Stimulated activated CD4-positive, alpha-beta T cell treated with anti-CD3 and anti-CD28 coated beads, Interleukin-4, amount 100 ng/mL, for 4 hours (primary cell): ENCODE data around the gene PEX6.
"Not testable (repeated sequence)": the region's sequence is repeated elsewhere in the genome, so short reads cannot be mapped to it uniquely, and the experiment has no call there.

Source experiments
- DNase-seq, 2 experiments: peaks; one replicate each; pipeline ENCODE4 v3.0.0-alpha.2; 2020

The PEX6 gene

GRCh38 chr6:42998205-42998604 is 19.2 kb upstream of the PEX6 start:
- DNase-seq = not testable (repeated sequence)

- DNase-seq = no peak
These were observed 17.5 kb upstream of the PEX6 start for GRCh38 chr6:42996513-42996912.

GRCh38 chr6:42993445-42993844 is 14.5 kb upstream of the PEX6 start:
- DNase-seq = no peak

GRCh38 chr6:42989923-42990322 is 10.9 kb upstream of the PEX6 start:
- DNase-seq = no peak

GRCh38 chr6:42988486-42989020 is 9.6 kb upstream of the PEX6 start:
- DNase-seq = no peak

GRCh38 chr6:42987533-42988451 is 8.8 kb upstream of the PEX6 start:
- DNase-seq = no peak

- no peak for DNase-seq
These were observed 6.0 kb upstream of the PEX6 start for GRCh38 chr6:42984924-42985475.

- peak; percentile 88 to 97 for DNase-seq
These were observed 5.3 kb upstream of the PEX6 start, which contains the start of gene PPP2R5D for GRCh38 chr6:42984001-42984923. TSS of gene PPP2R5D (plus strand) at chr6:42984570. CDS start at chr6:42984678, 108 bp downstream.

GRCh38 chr6:42981836-42982235 is 2.9 kb upstream of the PEX6 start:
- no peak for DNase-seq

- peak in 1 of 2 experiments; percentile 20 for DNase-seq
These were observed 669 bp upstream of the PEX6 start for GRCh38 chr6:42979523-42980177.

GRCh38 chr6:42978487-42978838 is 518 bp downstream of the PEX6 start:
- peak in 1 of 2 experiments; percentile 19 for DNase-seq

- no peak for DNase-seq
These were observed 4.0 kb downstream of the PEX6 start for GRCh38 chr6:42974919-42975505.

- no peak for DNase-seq
These were observed 5.1 kb downstream of the PEX6 start for GRCh38 chr6:42973926-42974325.

GRCh38 chr6:42971746-42972327 is 7.1 kb downstream of the PEX6 start:
- DNase-seq = no peak

- peak in 1 of 2 experiments; percentile 10 for DNase-seq
These were observed 7.9 kb downstream of the PEX6 start for GRCh38 chr6:42970871-42971612.

- no peak for DNase-seq
These were observed 9.0 kb downstream of the PEX6 start for GRCh38 chr6:42969934-42970333.

- no peak for DNase-seq
These were observed 9.6 kb downstream of the PEX6 start for GRCh38 chr6:42969431-42969830.

- DNase-seq = no peak
These were observed 10.2 kb downstream of the PEX6 start for GRCh38 chr6:42968783-42969182.

- DNase-seq = no peak
These were observed 10.8 kb downstream of the PEX6 start for GRCh38 chr6:42968126-42968701.

- no peak for DNase-seq
These were observed 11.8 kb downstream of the PEX6 start for GRCh38 chr6:42967228-42967627.
